ENCODE measurements around the gene MAN1A2. TPM values are rescaled to one million over a fixed set of nuclear protein-coding genes. Genes with fewer than 3 reads are reported as not detected.

MAN1A2 gene
- total RNA-seq, 2 donors from 2014 or later: 43.8 to 63.6 TPM

GRCh38 chr1:117544509-117545109, 177.4 kb downstream of the MAN1A2 start:
- no peak for DNase-seq (ENCODE audit: low spot score)
- intact Hi-C loops (cut with DNase I): no loop called here
- Histone ChIP-seq H3K36me3 (no peaks in the 10 kb centered on the region), H3K9me3 (no peaks in the 10 kb centered on the region), H3K27ac (no peak overlapping the region), H3K27me3 (replicated peaks; ENCODE audit: insufficient read depth) (no peaks in the 10 kb centered on the region), H3K4me1 (replicated peaks) (peaks cover 6% of the 10 kb centered on the region), H3K4me3 (no peak overlapping the region)
- TF ChIP-seq POLR2AphosphoS5 (IDR thresholded peaks at IDR 0.05) (no peak), POLR2A (IDR thresholded peaks at IDR 0.05) (no peak), CTCF (IDR thresholded peaks at IDR 0.05) (no peak)
- 50% methylated on average over 4 of the region's 4 CpGs for WGBS

GRCh38 chr1:117546467-117546866, 179.2 kb downstream of the MAN1A2 start:
- H3K4me1 ChIP-seq (replicated peaks): no peaks in the 10 kb centered on the region
- no peaks in the 10 kb centered on the region for H3K27me3 ChIP-seq (replicated peaks; ENCODE audit: insufficient read depth)
- H3K27ac ChIP-seq: no peak overlapping the region
- H3K4me3 ChIP-seq: no peak overlapping the region
- H3K36me3 ChIP-seq: no peaks in the 10 kb centered on the region
- H3K9me3 ChIP-seq: no peaks in the 10 kb centered on the region
- DNase-seq (ENCODE audit: low spot score): no peak
- 86% methylated on average over 2 of the region's 2 CpGs for WGBS
- intact Hi-C loops (cut with DNase I): no loop called here
- no peak for TF ChIP-seq POLR2A (IDR thresholded peaks at IDR 0.05)
- TF ChIP-seq CTCF (IDR thresholded peaks at IDR 0.05): no peak
- no peak for TF ChIP-seq POLR2AphosphoS5 (IDR thresholded peaks at IDR 0.05)

- Histone ChIP-seq H3K27ac (no peak overlapping the region), H3K9me3 (no peaks in the 10 kb centered on the region), H3K27me3 (replicated peaks; ENCODE audit: insufficient read depth) (no peaks in the 10 kb centered on the region), H3K4me3 (no peak overlapping the region), H3K4me1 (replicated peaks) (no peaks in the 10 kb centered on the region), H3K36me3 (no peaks in the 10 kb centered on the region)
- TF ChIP-seq POLR2A (IDR thresholded peaks at IDR 0.05) (no peak), POLR2AphosphoS5 (IDR thresholded peaks at IDR 0.05) (no peak), CTCF (IDR thresholded peaks at IDR 0.05) (no peak)
- no peak for DNase-seq (ENCODE audit: low spot score)
- intact Hi-C loops (cut with DNase I): no loop called here
Measured at GRCh38 chr1:117553471-117553870, 186.2 kb downstream of the MAN1A2 start.

GRCh38 chr1:117555806-117556205, 188.6 kb downstream of the MAN1A2 start:
- WGBS: 45% methylated on average over 3 of the region's 3 CpGs
- Histone ChIP-seq H3K27ac (no peak overlapping the region), H3K4me1 (replicated peaks) (no peaks in the 10 kb centered on the region), H3K4me3 (no peak overlapping the region), H3K27me3 (replicated peaks; ENCODE audit: insufficient read depth) (no peaks in the 10 kb centered on the region), H3K36me3 (no peaks in the 10 kb centered on the region), H3K9me3 (no peaks in the 10 kb centered on the region)
- DNase-seq (ENCODE audit: low spot score): no peak
- TF ChIP-seq CTCF (IDR thresholded peaks at IDR 0.05): no peak
- no peak for TF ChIP-seq POLR2AphosphoS5 (IDR thresholded peaks at IDR 0.05)
- no peak for TF ChIP-seq POLR2A (IDR thresholded peaks at IDR 0.05)
- intact Hi-C loops (cut with DNase I): no loop called here

GRCh38 chr1:117556341-117556740, 189.1 kb downstream of the MAN1A2 start:
- TF ChIP-seq POLR2A (IDR thresholded peaks at IDR 0.05) (no peak), CTCF (IDR thresholded peaks at IDR 0.05) (no peak), POLR2AphosphoS5 (IDR thresholded peaks at IDR 0.05) (no peak)
- no peak overlapping the region for H3K4me3 ChIP-seq
- no peaks in the 10 kb centered on the region for H3K4me1 ChIP-seq (replicated peaks)
- H3K36me3 ChIP-seq: no peaks in the 10 kb centered on the region
- no peaks in the 10 kb centered on the region for H3K9me3 ChIP-seq
- H3K27ac ChIP-seq: no peak overlapping the region
- H3K27me3 ChIP-seq (replicated peaks; ENCODE audit: insufficient read depth): no peaks in the 10 kb centered on the region
- no peak for DNase-seq (ENCODE audit: low spot score)
- intact Hi-C loops (cut with DNase I): no loop called here

Measured in prostate gland (tissue), 2 donors.